KMS-11 (cell line): ENCODE results near the gene RNF7.
"Not testable (repeated sequence)": the region's sequence is repeated elsewhere in the genome, so short reads cannot be mapped to it uniquely, and the experiment has no call there.

Source experiments
- H2AFZ ChIP-seq: fragments of 200-600 bp; sonication (generic); 2 replicates; pipeline ENCODE4 v1.6.1; 2016; ENCODE audit warnings: antibody characterized with exemption, mixed run types, low read depth
- H3K27ac ChIP-seq: fragments of 200-600 bp; sonication (generic); 2 replicates; pipeline ENCODE4 v1.6.1; 2016; ENCODE audit warnings: mild to moderate bottlenecking, mixed run types
- H3K27me3 ChIP-seq: fragments of 200-600 bp; sonication (generic); 2 replicates; pipeline ENCODE4 v1.6.1; 2017; ENCODE audit warnings: mild to moderate bottlenecking, low read depth, mixed run types, moderate library complexity; ENCODE audit not compliant: insufficient read depth
- H3K36me3 ChIP-seq: fragments of 200-600 bp; sonication (generic); 2 replicates; pipeline ENCODE4 v1.6.1; 2017; ENCODE audit warnings: mild to moderate bottlenecking, mixed run types; ENCODE audit not compliant: insufficient read depth
- H3K4me1 ChIP-seq: fragments of 200-600 bp; sonication (generic); 2 replicates; pipeline ENCODE4 v1.6.1; 2016; ENCODE audit warnings: mild to moderate bottlenecking, low read depth, mixed run types; ENCODE audit not compliant: poor library complexity, severe bottlenecking
- H3K4me2 ChIP-seq: fragments of 200-600 bp; sonication (generic); 2 replicates; pipeline ENCODE4 v1.7.0; 2016; ENCODE audit warnings: mild to moderate bottlenecking, mixed run types
- H3K4me3 ChIP-seq: fragments of 200-600 bp; sonication (generic); IDR thresholded peaks from 2 replicates; pipeline ENCODE4 v1.6.1; 2017; ENCODE audit warnings: low read depth, low read length, mixed read lengths; ENCODE audit not compliant: insufficient read depth
- H3K79me2 ChIP-seq: fragments of 200-600 bp; sonication (generic); 2 replicates; pipeline ENCODE4 v1.6.1; 2016; ENCODE audit warnings: low read depth, mixed run types; ENCODE audit not compliant: insufficient read depth
- H3K9ac ChIP-seq: fragments of 200-600 bp; sonication (generic); 2 replicates; pipeline ENCODE4 v1.6.1; 2016; ENCODE audit warnings: mild to moderate bottlenecking, mixed run types
- H4K20me1 ChIP-seq: fragments of 200-600 bp; sonication (generic); 2 replicates; pipeline ENCODE4 v1.6.1; 2016; ENCODE audit warnings: mild to moderate bottlenecking, mixed run types; ENCODE audit not compliant: insufficient read depth
- TF ChIP-seq, protein P1 (sequence below): fragments of 200-600 bp; sonication (generic); conservative IDR thresholded peaks from 2 replicates; pipeline ENCODE4 v1.6.1; 2017; ENCODE audit warnings: low read depth, mild to moderate bottlenecking, antibody characterized with exemption, low read length, moderate library complexity, mixed read lengths

The RNF7 gene

DNA sequence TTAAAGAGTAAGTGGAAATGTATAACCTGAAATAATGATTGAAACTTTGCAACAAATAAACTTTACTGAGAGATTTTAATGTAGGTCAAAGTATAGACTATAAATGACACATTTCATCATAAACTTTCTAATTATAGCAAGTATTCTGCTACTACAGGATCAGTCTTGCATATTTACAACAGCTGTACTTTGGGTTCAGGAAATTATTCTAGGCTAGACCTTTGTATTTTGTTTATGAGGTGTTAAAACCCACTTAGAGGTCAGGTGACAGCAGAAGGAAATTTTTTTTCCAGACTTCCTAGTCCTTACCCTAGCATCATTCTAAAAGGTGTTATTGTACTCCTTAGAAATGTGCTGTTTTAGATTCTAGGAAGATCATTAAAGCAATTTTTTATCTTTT lies 2.3 kb downstream of the RNF7 start:
- TF ChIP-seq, protein P1, sequence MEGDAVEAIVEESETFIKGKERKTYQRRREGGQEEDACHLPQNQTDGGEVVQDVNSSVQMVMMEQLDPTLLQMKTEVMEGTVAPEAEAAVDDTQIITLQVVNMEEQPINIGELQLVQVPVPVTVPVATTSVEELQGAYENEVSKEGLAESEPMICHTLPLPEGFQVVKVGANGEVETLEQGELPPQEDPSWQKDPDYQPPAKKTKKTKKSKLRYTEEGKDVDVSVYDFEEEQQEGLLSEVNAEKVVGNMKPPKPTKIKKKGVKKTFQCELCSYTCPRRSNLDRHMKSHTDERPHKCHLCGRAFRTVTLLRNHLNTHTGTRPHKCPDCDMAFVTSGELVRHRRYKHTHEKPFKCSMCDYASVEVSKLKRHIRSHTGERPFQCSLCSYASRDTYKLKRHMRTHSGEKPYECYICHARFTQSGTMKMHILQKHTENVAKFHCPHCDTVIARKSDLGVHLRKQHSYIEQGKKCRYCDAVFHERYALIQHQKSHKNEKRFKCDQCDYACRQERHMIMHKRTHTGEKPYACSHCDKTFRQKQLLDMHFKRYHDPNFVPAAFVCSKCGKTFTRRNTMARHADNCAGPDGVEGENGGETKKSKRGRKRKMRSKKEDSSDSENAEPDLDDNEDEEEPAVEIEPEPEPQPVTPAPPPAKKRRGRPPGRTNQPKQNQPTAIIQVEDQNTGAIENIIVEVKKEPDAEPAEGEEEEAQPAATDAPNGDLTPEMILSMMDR = no peak

DNA sequence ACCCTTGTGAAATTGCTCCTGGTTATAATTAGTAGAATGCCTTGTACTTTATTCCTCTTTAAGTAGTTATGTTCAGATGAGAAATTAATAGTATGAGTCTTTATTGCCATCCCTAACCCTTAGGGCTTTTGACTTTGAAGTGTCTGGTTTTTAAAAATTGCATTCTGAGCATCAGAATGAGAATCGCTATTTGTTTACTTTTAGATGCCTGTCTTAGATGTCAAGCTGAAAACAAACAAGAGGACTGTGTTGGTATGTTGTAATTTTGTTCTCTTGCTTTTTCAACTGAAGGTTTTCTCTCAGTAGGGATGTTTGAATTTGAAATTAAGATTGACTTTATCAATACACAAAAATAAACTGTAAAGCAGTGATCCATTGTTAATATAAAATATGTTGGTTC lies 5.2 kb downstream of the RNF7 start:
- no peak overlapping the region for H3K9ac ChIP-seq
- H3K27me3 ChIP-seq = no peaks in the 10 kb centered on the region
- no peak overlapping the region for H3K27ac ChIP-seq
- peaks cover 29% of the 10 kb centered on the region for H3K4me1 ChIP-seq
- TF ChIP-seq, protein P1 = no peak
- H3K4me3 ChIP-seq = no peak overlapping the region
- H4K20me1 ChIP-seq = no peaks in the 10 kb centered on the region; the same call in 1 of the 2 replicates
- peaks cover 61% of the 10 kb centered on the region for H3K79me2 ChIP-seq
- H3K4me2 ChIP-seq = no peak overlapping the region
- H2AFZ ChIP-seq = no peak overlapping the region
- peaks cover 14% of the 10 kb centered on the region; the same call in 1 of the 2 replicates for H3K36me3 ChIP-seq

More for the DNA sequence above, 2.3 kb downstream of the RNF7 start:
- Histone ChIP-seq H3K9ac (no peak overlapping the region), H3K27ac (no peak overlapping the region), H3K79me2 (peaks cover 61% of the 10 kb centered on the region), H3K4me1 (peaks cover 29% of the 10 kb centered on the region), H3K27me3 (no peaks in the 10 kb centered on the region), H4K20me1 (no peaks in the 10 kb centered on the region; the same call in 1 of the 2 replicates), H3K36me3 (peaks cover 6% of the 10 kb centered on the region; the same call in 1 of the 2 replicates), H3K4me2 (peak overlapping the region; percentile 75), H2AFZ (no peak overlapping the region), H3K4me3 (no peak overlapping the region)

DNA sequence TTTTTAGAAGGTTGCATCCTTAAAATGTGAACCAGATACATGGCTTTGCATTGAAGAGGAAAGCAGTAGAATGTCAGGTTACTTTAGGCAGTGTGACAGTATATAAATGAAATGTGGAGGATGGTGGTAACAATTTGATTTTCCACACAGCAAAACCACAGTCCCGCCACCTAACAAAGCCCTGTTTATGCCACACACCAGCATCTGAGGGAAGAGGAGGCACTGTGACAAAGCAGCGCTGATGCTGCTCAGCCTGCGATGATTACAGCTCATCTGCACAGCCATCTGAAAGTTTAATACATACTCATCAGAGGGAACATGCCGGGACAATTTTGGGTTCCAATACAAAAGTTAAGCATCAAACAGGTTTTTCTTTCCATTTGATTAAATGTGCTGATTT lies 8.9 kb downstream of the RNF7 start:
- no peak overlapping the region for H2AFZ ChIP-seq
- TF ChIP-seq, protein P1 = no peak
- no peak overlapping the region for H3K27ac ChIP-seq
- peaks cover 14% of the 10 kb centered on the region; the same call in 1 of the 2 replicates for H3K36me3 ChIP-seq
- no peak overlapping the region for H3K4me3 ChIP-seq
- no peak overlapping the region for H3K4me2 ChIP-seq
- H3K79me2 ChIP-seq = peaks cover 24% of the 10 kb centered on the region
- H3K4me1 ChIP-seq = peaks cover 5% of the 10 kb centered on the region
- no peaks in the 10 kb centered on the region for H3K27me3 ChIP-seq
- no peaks in the 10 kb centered on the region; the same call in 1 of the 2 replicates for H4K20me1 ChIP-seq
- no peak overlapping the region for H3K9ac ChIP-seq

DNA sequence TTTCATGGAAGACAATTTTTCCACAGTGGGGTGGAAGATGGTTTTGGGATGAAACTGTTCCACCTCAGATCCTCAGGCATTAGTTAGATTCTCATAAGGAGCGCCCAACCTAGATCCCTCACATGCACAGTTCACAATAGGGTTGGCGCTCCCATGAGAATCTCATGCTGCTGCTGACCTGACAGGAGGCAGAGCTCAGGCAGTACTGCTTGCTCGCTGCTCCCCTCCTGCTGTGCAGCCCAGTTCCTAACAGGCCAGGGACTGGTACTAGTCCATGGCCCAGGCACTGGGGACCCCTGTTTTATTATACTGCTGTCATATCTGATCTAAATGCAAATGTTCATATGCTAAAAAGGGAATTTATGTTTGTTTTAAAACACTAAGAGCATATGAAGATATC lies 15.3 kb downstream of the RNF7 start:
- H3K27ac ChIP-seq = no peak overlapping the region
- H3K9ac ChIP-seq = no peak overlapping the region
- H3K4me1 ChIP-seq = no peaks in the 10 kb centered on the region
- H3K36me3 ChIP-seq = no peaks in the 10 kb centered on the region
- H4K20me1 ChIP-seq = no peaks in the 10 kb centered on the region
- no peak overlapping the region for H3K4me2 ChIP-seq
- TF ChIP-seq, protein P1 = no peak
- H3K79me2 ChIP-seq = no peaks in the 10 kb centered on the region
- no peaks in the 10 kb centered on the region for H3K27me3 ChIP-seq
- no peak overlapping the region for H2AFZ ChIP-seq
- no peak overlapping the region for H3K4me3 ChIP-seq

DNA sequence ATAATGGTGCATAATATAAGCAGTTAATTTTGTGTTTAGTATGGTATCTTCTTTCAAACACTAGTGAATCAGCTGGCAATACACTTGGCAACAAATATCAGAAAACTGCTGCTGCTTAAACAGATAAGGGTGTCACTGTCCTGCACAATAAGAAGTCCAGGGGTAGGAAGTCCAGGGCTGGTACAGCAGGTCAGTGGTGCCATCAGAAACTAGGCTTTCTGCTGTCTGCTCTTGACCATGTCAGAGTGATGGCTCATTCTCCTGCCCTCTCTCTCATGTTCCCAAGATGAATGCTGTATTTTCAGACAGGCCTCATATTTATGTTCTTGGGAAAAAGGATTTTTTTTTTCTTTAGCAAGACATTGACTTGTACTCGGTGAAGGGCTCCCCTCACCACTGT lies 15.9 kb downstream of the RNF7 start:
- TF ChIP-seq, protein P1 = no peak
- Histone ChIP-seq H3K27ac (no peak overlapping the region), H3K4me1 (no peaks in the 10 kb centered on the region), H4K20me1 (no peaks in the 10 kb centered on the region), H3K79me2 (no peaks in the 10 kb centered on the region), H3K9ac (no peak overlapping the region), H2AFZ (no peak overlapping the region), H3K4me3 (no peak overlapping the region), H3K4me2 (no peak overlapping the region), H3K27me3 (no peaks in the 10 kb centered on the region), H3K36me3 (no peaks in the 10 kb centered on the region)

DNA sequence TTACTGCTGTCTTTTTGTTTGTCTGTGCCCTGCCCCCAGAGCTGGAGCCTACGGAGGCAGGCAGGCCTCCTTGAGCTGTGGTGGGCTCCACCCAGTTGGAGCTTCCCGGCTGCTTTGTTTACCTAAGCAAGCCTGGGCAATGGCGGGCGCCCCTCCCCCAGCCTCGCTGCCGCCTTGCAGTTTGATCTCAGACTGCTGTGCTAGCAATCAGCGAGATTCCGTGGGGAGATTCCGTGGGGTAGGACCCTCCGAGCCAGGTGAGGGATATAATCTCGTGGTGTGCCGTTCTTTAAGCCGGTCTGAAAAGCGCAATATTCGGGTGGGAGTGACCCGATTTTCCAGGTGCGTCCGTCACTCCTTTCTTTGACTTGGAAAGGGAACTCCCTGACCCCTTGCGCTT lies 24.5 kb downstream of the RNF7 start:
- not testable (repeated sequence) for H3K27me3 ChIP-seq, H2AFZ ChIP-seq, H4K20me1 ChIP-seq, H3K79me2 ChIP-seq, H3K4me2 ChIP-seq, H3K9ac ChIP-seq, H3K4me3 ChIP-seq, H3K27ac ChIP-seq, H3K4me1 ChIP-seq, H3K36me3 ChIP-seq
